ENCODE data around the gene CENPU. TPM values are rescaled to one million over a fixed set of nuclear protein-coding genes. Genes with fewer than 3 reads are reported as not detected.

CENPU gene
- total RNA-seq, 1 experiment from 2014 or later, result 124 TPM

DNA sequence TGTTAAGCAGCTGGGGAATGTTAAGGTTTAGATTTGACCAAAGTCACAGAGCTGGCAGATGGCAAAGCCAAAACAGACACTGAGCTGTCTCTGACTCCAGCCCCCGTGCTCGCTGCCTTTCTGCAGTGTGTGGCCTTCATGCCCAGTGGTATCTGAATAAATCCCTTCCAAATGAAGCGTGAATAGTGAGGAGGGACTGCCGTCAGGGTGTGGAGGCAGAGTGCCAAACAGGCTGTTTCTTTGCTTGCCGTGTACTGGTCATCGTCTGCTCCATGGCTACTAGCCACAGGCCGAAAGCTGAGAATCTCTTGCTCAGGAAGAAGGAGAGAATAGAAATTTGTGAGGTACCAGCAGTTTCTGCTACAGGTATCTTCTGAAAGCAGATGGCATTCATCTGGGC lies 64.6 kb downstream of the CENPU start:
- H2AK5ac ChIP-seq (ENCODE audit: insufficient read length, low read length), result no peak overlapping the region
- WGBS (ENCODE audit: extremely low coverage, insufficient read length, low lambda C conversion rate), result no CpG with 5 or more reads among the region's 7 CpGs
- no peaks in the 10 kb centered on the region for H3K27me3 Mint-ChIP-seq (ENCODE audit: low read depth)
- H3K4me1 Mint-ChIP-seq, result peaks cover 2% of the 10 kb centered on the region in 2 experiments
- H2BK120ac ChIP-seq (ENCODE audit: low read depth, low read length, poor library complexity, severe bottlenecking), result no peak overlapping the region
- no peaks in the 10 kb centered on the region for H3K9me3 ChIP-seq (ENCODE audit: control insufficient read depth, low read depth, low read length)
- peaks cover 2 to 34% (median 23%) of the 10 kb centered on the region in 3 experiments; a peak in 6 of 7 replicates for H3K36me3 Mint-ChIP-seq (ENCODE audit: insufficient read depth in 1 of 3, low read depth in 3 of 3)
- H3K23me2 ChIP-seq (ENCODE audit: insufficient read length, low read depth, low read length, poor library complexity, severe bottlenecking), result no peaks in the 10 kb centered on the region
- no peaks in the 10 kb centered on the region for H3K9me3 Mint-ChIP-seq
- H3K56ac ChIP-seq (ENCODE audit: insufficient read length, low read depth, low read length), result no peak overlapping the region
- no peak overlapping the region for H2BK15ac ChIP-seq (ENCODE audit: low read depth, low read length)
- H2BK12ac ChIP-seq (ENCODE audit: insufficient read length, low read depth, low read length), result no peak overlapping the region
- no peak overlapping the region for H2BK5ac ChIP-seq (ENCODE audit: insufficient read length, low read length)
- H4K20me1 ChIP-seq (ENCODE audit: control insufficient read depth, insufficient read depth, insufficient read length), result no peaks in the 10 kb centered on the region
- TF ChIP-seq, protein P1, sequence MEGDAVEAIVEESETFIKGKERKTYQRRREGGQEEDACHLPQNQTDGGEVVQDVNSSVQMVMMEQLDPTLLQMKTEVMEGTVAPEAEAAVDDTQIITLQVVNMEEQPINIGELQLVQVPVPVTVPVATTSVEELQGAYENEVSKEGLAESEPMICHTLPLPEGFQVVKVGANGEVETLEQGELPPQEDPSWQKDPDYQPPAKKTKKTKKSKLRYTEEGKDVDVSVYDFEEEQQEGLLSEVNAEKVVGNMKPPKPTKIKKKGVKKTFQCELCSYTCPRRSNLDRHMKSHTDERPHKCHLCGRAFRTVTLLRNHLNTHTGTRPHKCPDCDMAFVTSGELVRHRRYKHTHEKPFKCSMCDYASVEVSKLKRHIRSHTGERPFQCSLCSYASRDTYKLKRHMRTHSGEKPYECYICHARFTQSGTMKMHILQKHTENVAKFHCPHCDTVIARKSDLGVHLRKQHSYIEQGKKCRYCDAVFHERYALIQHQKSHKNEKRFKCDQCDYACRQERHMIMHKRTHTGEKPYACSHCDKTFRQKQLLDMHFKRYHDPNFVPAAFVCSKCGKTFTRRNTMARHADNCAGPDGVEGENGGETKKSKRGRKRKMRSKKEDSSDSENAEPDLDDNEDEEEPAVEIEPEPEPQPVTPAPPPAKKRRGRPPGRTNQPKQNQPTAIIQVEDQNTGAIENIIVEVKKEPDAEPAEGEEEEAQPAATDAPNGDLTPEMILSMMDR (conservative IDR thresholded peaks at IDR 0.05), result no peak
- H3K23ac ChIP-seq (ENCODE audit: insufficient read length, low read depth, low read length), result no peak overlapping the region
- H3K18ac ChIP-seq (ENCODE audit: insufficient read length, low read depth, low read length), result no peak overlapping the region
- no peak overlapping the region for H3K14ac ChIP-seq (ENCODE audit: insufficient read depth, low read length)
- no peak overlapping the region for H3K9ac ChIP-seq (ENCODE audit: extremely low read depth, insufficient read length, low read length)
- no peak overlapping the region for H3T11ph ChIP-seq (ENCODE audit: low read length)
- no peak overlapping the region for H3K27ac ChIP-seq (ENCODE audit: insufficient read length, low read depth, low read length)
- no peak overlapping the region for H2BK20ac ChIP-seq (ENCODE audit: low read depth, low read length, poor library complexity, severe bottlenecking)
- no peak overlapping the region for H3K4ac ChIP-seq (ENCODE audit: low read depth, low read length)
- H2AFZ ChIP-seq (ENCODE audit: low read length), result no peak overlapping the region
- H3K4me2 ChIP-seq (ENCODE audit: insufficient read depth, insufficient read length, low read length), result no peak overlapping the region
- DNase-seq, result no peak
- H3K79me1 ChIP-seq (ENCODE audit: insufficient read depth, low read depth, low read length, poor library complexity, severe bottlenecking), result no peaks in the 10 kb centered on the region
- no peaks in the 10 kb centered on the region for H3K27me3 ChIP-seq (ENCODE audit: insufficient read depth, low read length)
- no peaks in the 10 kb centered on the region for H3K4me1 ChIP-seq (ENCODE audit: insufficient read depth, low read length)
- H3K79me2 ChIP-seq (ENCODE audit: insufficient read depth, low read length), result no peaks in the 10 kb centered on the region
- no peak overlapping the region for H3K27ac Mint-ChIP-seq
- no peak overlapping the region for H3K4me3 Mint-ChIP-seq
- no peak overlapping the region for H4K91ac ChIP-seq (ENCODE audit: insufficient read length, low read depth, low read length)
- H4K8ac ChIP-seq (replicated peaks; ENCODE audit: insufficient read length, low read depth, low read length), result no peak overlapping the region
- H4K5ac ChIP-seq (ENCODE audit: insufficient read length, low read depth, low read length), result no peak overlapping the region

All from H9 (cell line).